A673 (cell line): ENCODE data around the gene TCF7L2. TPM values are rescaled to one million over a fixed set of nuclear protein-coding genes. Genes with fewer than 3 reads are reported as not detected.

ENCODE experiments used
- BruUV-seq: library from RNA; stranded (reverse); fragments of 400-500 nt; replicated peaks from 2 replicates; lab custom pipeline; 2021; lab: Mats Ljungman, UMichigan
- CTCF ChIA-PET: fragments of 300-600 bp; sonication (Branson Sonifier 250); formaldehyde crosslinking; loops from one replicate; lab custom pipeline; 2022; ENCODE audit warnings: antibody characterized with exemption; lab: Charles Lee
- POLR2A ChIA-PET: fragments of 300-600 bp; sonication (Branson Sonifier 250); formaldehyde crosslinking; loops from one replicate; lab custom pipeline; 2022; ENCODE audit warnings: antibody characterized with exemption; ENCODE audit not compliant: low non-redundant PET; lab: Charles Lee
- DNase-seq: peaks from one replicate; pipeline ENCODE4 v3.0.0-alpha.2; 2015; ENCODE audit warnings: low spot score
- H3K27ac ChIP-seq: fragments of 200-600 bp; sonication (generic); 2 replicates; pipeline ENCODE4 v1.5.1; 2016; ENCODE audit warnings: mixed run types, low read depth, mild to moderate bottlenecking, mixed read lengths, antibody characterized with exemption, low read length; ENCODE audit not compliant: poor library complexity, severe bottlenecking
- H3K27me3 ChIP-seq: fragments of 200-600 bp; sonication (generic); replicated peaks from 2 replicates; pipeline ENCODE4 v1.6.1; 2017; ENCODE audit warnings: mixed run types, low read depth, mild to moderate bottlenecking, mixed read lengths, antibody characterized with exemption, low read length; ENCODE audit not compliant: insufficient read depth, poor library complexity
- H3K36me3 ChIP-seq: fragments of 200-600 bp; sonication (generic); 2 replicates; pipeline ENCODE4 v1.6.1; 2016; ENCODE audit warnings: mixed run types, mild to moderate bottlenecking, mixed read lengths, antibody characterized with exemption, low read length; ENCODE audit not compliant: insufficient read depth, poor library complexity, severe bottlenecking
- H3K4me1 ChIP-seq: fragments of 200-600 bp; sonication (generic); 2 replicates; pipeline ENCODE4 v1.6.1; 2017; ENCODE audit warnings: mixed run types, mild to moderate bottlenecking, mixed read lengths, antibody characterized with exemption, low read length; ENCODE audit not compliant: insufficient read depth, poor library complexity, severe bottlenecking
- H3K4me3 ChIP-seq: fragments of 200-600 bp; sonication (generic); 2 replicates; pipeline ENCODE4 v1.5.1; 2016; ENCODE audit warnings: low read depth, mixed run types, mild to moderate bottlenecking, mixed read lengths, low read length; ENCODE audit not compliant: poor library complexity, severe bottlenecking
- H3K9me3 ChIP-seq: fragments of 200-600 bp; sonication (generic); 2 replicates; pipeline ENCODE4 v1.6.1; 2016; ENCODE audit warnings: mixed run types, low read depth, mild to moderate bottlenecking, mixed read lengths, antibody characterized with exemption, low read length; ENCODE audit not compliant: poor library complexity, severe bottlenecking
- CTCF ChIP-seq: fragments of 300-800, 200-600 bp; sonication (generic); conservative IDR thresholded peaks from 2 replicates; pipeline ENCODE4 v1.5.1; 2017; ENCODE audit warnings: low read depth, mild to moderate bottlenecking, antibody characterized with exemption, low read length, moderate library complexity, mixed read lengths
- EZH2 ChIP-seq: fragments of 200-600 bp; sonication (generic); IDR thresholded peaks from 2 replicates; pipeline ENCODE4 v1.6.1; 2017; ENCODE audit warnings: borderline replicate concordance, low read depth, mild to moderate bottlenecking, mixed read lengths, antibody characterized with exemption, low read length; ENCODE audit not compliant: poor library complexity, severe bottlenecking
- intact Hi-C: fragments of 100-400 bp; cut with micrococcal nuclease; formaldehyde crosslinking; loops from one replicate; pipeline ENCODE4 v1.10.0; 2022; ENCODE audit not compliant: unreplicated experiment
- total RNA-seq: library from RNA; stranded (reverse); gene quantifications from 2 replicates; pipeline ENCODE4 v1.2.3, GENCODE V29; 2021

The TCF7L2 gene
- total RNA-seq, 1 experiment from 2014 or later, result 16.8 TPM

- H3K36me3 ChIP-seq, result no peaks in the 10 kb centered on the region
- no peaks in the 10 kb centered on the region for H3K9me3 ChIP-seq
- no peaks in the 10 kb centered on the region for H3K27me3 ChIP-seq
- BruUV-seq, result no TSS peak
- H3K4me3 ChIP-seq, result no peak overlapping the region
- no peaks in the 10 kb centered on the region for H3K4me1 ChIP-seq
- no peak for TF ChIP-seq EZH2
- intact Hi-C loops, result no loop called here
- DNase-seq, result peak; percentile 32
- CTCF ChIA-PET, result no interaction called here
- no peak overlapping the region for H3K27ac ChIP-seq
- POLR2A ChIA-PET, result no interaction called here
These were observed 37.6 kb upstream of the TCF7L2 start for GRCh38 chr10:112912410-112912928.

- H3K36me3 ChIP-seq, result no peaks in the 10 kb centered on the region
- no TSS peak for BruUV-seq
- no peak overlapping the region for H3K27ac ChIP-seq
- H3K4me3 ChIP-seq, result no peak overlapping the region
- no peaks in the 10 kb centered on the region for H3K4me1 ChIP-seq
- CTCF ChIA-PET, result no interaction called here
- POLR2A ChIA-PET, result no interaction called here
- intact Hi-C loops, result no loop called here
- H3K9me3 ChIP-seq, result no peaks in the 10 kb centered on the region
- no peak for DNase-seq
- no peak for TF ChIP-seq CTCF
- no peak for TF ChIP-seq EZH2
- H3K27me3 ChIP-seq, result no peaks in the 10 kb centered on the region
These were observed 36.8 kb upstream of the TCF7L2 start for GRCh38 chr10:112913255-112913654.

- no TSS peak for BruUV-seq
- intact Hi-C loops, result no loop called here
- no peak overlapping the region for H3K27ac ChIP-seq
- H3K9me3 ChIP-seq, result no peaks in the 10 kb centered on the region
- POLR2A ChIA-PET, result no interaction called here
- H3K36me3 ChIP-seq, result no peaks in the 10 kb centered on the region
- TF ChIP-seq CTCF, result no peak
- TF ChIP-seq EZH2, result no peak
- no peaks in the 10 kb centered on the region for H3K27me3 ChIP-seq
- DNase-seq, result no peak
- H3K4me3 ChIP-seq, result no peak overlapping the region
- CTCF ChIA-PET, result no interaction called here
- no peaks in the 10 kb centered on the region for H3K4me1 ChIP-seq
These were observed 36.3 kb upstream of the TCF7L2 start for GRCh38 chr10:112913661-112914287.
